WTC11 (cell line): ENCODE measurements around the gene EIF4E1B. TPM values are rescaled to one million over a fixed set of nuclear protein-coding genes. Genes with fewer than 3 reads are reported as not detected.

Source experiments
- CBFB ChIP-seq: sonication (generic); formaldehyde crosslinking; IDR thresholded peaks from 2 replicates; pipeline ENCODE4 v1.8.1; 2022; ENCODE audit warnings: mild to moderate bottlenecking, low read depth, missing genetic modification reagents
- FOXJ3 ChIP-seq: sonication (generic); formaldehyde crosslinking; IDR thresholded peaks from 2 replicates; pipeline ENCODE4 v1.9.0; 2021; ENCODE audit warnings: missing genetic modification reagents, mild to moderate bottlenecking, borderline replicate concordance
- FOXK1 ChIP-seq: sonication (generic); formaldehyde crosslinking; IDR thresholded peaks from 2 replicates; pipeline ENCODE4 v1.8.0; 2022; ENCODE audit warnings: mild to moderate bottlenecking, moderate library complexity, missing genetic modification reagents
- MXD4 ChIP-seq: fragments of 250-450 bp; sonication (Bioruptor Pico); IDR thresholded peaks from 2 replicates; pipeline ENCODE4 v1.8.0; 2021; ENCODE audit warnings: mild to moderate bottlenecking, moderate library complexity, borderline replicate concordance
- NR3C1 ChIP-seq: sonication (generic); formaldehyde crosslinking; conservative IDR thresholded peaks from 2 replicates; pipeline ENCODE4 v1.8.1; 2023; ENCODE audit warnings: low read depth, mild to moderate bottlenecking, missing genetic modification reagents
- SMAD4 ChIP-seq: sonication (generic); formaldehyde crosslinking; IDR thresholded peaks from 2 replicates; pipeline ENCODE4 v1.8.0; 2022; ENCODE audit warnings: mild to moderate bottlenecking, missing genetic modification reagents
- TEAD1 ChIP-seq: sonication (generic); formaldehyde crosslinking; IDR thresholded peaks from 2 replicates; pipeline ENCODE4 v1.8.0; 2022; ENCODE audit warnings: mild to moderate bottlenecking, missing genetic modification reagents
- TEAD4 ChIP-seq: sonication (generic); formaldehyde crosslinking; IDR thresholded peaks from 2 replicates; pipeline ENCODE4 v1.8.0; 2022; ENCODE audit warnings: mild to moderate bottlenecking, missing genetic modification reagents
- ZNF121 ChIP-seq: sonication (generic); formaldehyde crosslinking; IDR thresholded peaks from 2 replicates; pipeline ENCODE4 v1.8.0; 2023; ENCODE audit warnings: missing genetic modification reagents
- ZNF219 ChIP-seq: sonication (generic); formaldehyde crosslinking; IDR thresholded peaks from 2 replicates; pipeline ENCODE4 v1.8.0; 2023; ENCODE audit warnings: missing genetic modification reagents, mild to moderate bottlenecking, borderline replicate concordance
- ZNF396 ChIP-seq: fragments of 250-450 bp; sonication (Bioruptor Pico); IDR thresholded peaks from 2 replicates; pipeline ENCODE4 v1.8.0; 2021; ENCODE audit warnings: mild to moderate bottlenecking, moderate library complexity, borderline replicate concordance
- ZNF671 ChIP-seq: fragments of 250-450 bp; sonication (Bioruptor Pico); IDR thresholded peaks from 2 replicates; pipeline ENCODE4 v1.8.0; 2021; ENCODE audit warnings: mild to moderate bottlenecking
- total RNA-seq: library from RNA; stranded (reverse); gene quantifications from 3 replicates; pipeline ENCODE4 v1.2.3, GENCODE V29; 2021
- TF ChIP-seq, protein P1 (sequence below): sonication (generic); formaldehyde crosslinking; IDR thresholded peaks from 2 replicates; pipeline ENCODE4 v1.8.1; 2022; ENCODE audit warnings: mild to moderate bottlenecking, moderate library complexity, missing genetic modification reagents
- TF ChIP-seq, protein P2 (sequence below): sonication (generic); formaldehyde crosslinking; conservative IDR thresholded peaks from 2 replicates; pipeline ENCODE4 v1.8.1; 2022; ENCODE audit warnings: mild to moderate bottlenecking, missing genetic modification reagents
- TF ChIP-seq, protein P3 (sequence below): sonication (generic); formaldehyde crosslinking; IDR thresholded peaks from 2 replicates; pipeline ENCODE4 v1.8.1; 2023; ENCODE audit warnings: mild to moderate bottlenecking, missing genetic modification reagents
- TF ChIP-seq, protein P4 (sequence below): fragments of 250-450 bp; sonication (Bioruptor Pico); conservative IDR thresholded peaks from 2 replicates; pipeline ENCODE4 v1.9.0; 2021; ENCODE audit warnings: mild to moderate bottlenecking
- TF ChIP-seq, protein P5 (sequence below): fragments of 250-450 bp; sonication (Bioruptor Pico); IDR thresholded peaks from 2 replicates; pipeline ENCODE4 v1.8.0; 2021; ENCODE audit warnings: mild to moderate bottlenecking
- TF ChIP-seq, protein P6 (sequence below): sonication (generic); formaldehyde crosslinking; conservative IDR thresholded peaks from 2 replicates; pipeline ENCODE4 v1.8.1; 2023; ENCODE audit warnings: mild to moderate bottlenecking, low read depth, missing genetic modification reagents, moderate library complexity
- TF ChIP-seq, protein P7 (sequence below): fragments of 250-450 bp; sonication (Bioruptor Pico); IDR thresholded peaks from 2 replicates; pipeline ENCODE4 v1.9.0; 2021; ENCODE audit warnings: mild to moderate bottlenecking, borderline replicate concordance
- TF ChIP-seq, protein P8 (sequence below): sonication (generic); formaldehyde crosslinking; IDR thresholded peaks from 2 replicates; pipeline ENCODE4 v1.8.1; 2022; ENCODE audit warnings: mild to moderate bottlenecking, missing genetic modification reagents, moderate library complexity, borderline replicate concordance
- TF ChIP-seq, protein P9 (sequence below): sonication (generic); formaldehyde crosslinking; IDR thresholded peaks from 2 replicates; pipeline ENCODE4 v1.8.0; 2022; ENCODE audit warnings: mild to moderate bottlenecking, missing genetic modification reagents

EIF4E1B gene
- total RNA-seq, 1 experiment from 2014 or later: 0.74 TPM

DNA sequence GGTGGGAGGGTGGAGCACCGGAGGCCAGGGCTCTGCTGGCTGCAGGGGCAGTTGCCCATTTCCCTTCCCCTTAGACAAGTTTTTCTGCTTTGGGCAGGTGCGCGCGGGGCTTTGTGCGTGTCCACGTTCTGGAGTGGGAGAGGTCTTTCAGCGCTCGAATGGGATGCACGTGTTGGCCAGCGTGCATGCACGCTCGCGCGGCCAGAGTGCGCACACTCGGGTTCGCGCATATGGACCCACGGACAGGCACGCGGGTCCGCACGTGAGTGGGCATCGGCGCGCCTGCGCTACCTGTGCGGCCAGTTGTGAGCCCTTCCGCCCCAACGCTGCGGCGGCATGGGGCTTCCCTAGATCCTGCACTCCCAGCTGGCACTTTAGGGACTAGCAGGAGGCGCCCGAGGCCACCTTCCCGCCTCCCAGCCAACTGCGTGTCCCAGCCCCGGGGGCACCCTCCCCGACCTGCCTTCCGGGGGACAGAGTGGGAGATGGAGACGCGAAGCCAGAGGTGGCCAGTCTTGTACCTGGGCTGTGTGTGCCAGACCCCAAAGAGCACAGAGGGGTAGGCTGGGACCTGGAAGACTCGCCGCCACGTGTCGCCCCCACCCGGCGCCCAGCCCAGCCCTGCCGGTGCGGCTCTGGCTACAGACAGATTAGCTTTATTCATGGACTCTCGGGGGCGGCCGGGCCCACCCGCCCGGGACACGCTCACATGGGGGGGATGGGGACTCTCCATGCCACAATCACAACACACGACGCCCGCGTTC lies 10.7 kb upstream of the EIF4E1B start (continued):
- TF ChIP-seq FOXJ3 (CRISPR knock-in tag) (no peak), NR3C1 (CRISPR knock-in tag) (no peak), SMAD4 (CRISPR knock-in tag) (no peak), ZNF219 (no peak), MXD4 (CRISPR knock-in tag) (no peak), ZNF121 (CRISPR knock-in tag) (0 out of 2 replicates have a peak, but pooled peaks have one; percentile 10), ZNF396 (no peak), TEAD4 (no peak), CBFB (CRISPR knock-in tag) (no peak), FOXK1 (CRISPR knock-in tag) (no peak), TEAD1 (peak; percentile 55; the same call in 1 of the 2 replicates), ZNF671 (no peak)
- TF ChIP-seq, protein P1, sequence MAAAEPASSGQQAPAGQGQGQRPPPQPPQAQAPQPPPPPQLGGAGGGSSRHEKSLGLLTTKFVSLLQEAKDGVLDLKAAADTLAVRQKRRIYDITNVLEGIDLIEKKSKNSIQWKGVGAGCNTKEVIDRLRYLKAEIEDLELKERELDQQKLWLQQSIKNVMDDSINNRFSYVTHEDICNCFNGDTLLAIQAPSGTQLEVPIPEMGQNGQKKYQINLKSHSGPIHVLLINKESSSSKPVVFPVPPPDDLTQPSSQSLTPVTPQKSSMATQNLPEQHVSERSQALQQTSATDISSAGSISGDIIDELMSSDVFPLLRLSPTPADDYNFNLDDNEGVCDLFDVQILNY (CRISPR knock-in tag): peak; percentile 62
- TF ChIP-seq, protein P2, sequence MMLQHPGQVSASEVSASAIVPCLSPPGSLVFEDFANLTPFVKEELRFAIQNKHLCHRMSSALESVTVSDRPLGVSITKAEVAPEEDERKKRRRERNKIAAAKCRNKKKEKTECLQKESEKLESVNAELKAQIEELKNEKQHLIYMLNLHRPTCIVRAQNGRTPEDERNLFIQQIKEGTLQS (CRISPR knock-in tag): no peak
- TF ChIP-seq, protein P3, sequence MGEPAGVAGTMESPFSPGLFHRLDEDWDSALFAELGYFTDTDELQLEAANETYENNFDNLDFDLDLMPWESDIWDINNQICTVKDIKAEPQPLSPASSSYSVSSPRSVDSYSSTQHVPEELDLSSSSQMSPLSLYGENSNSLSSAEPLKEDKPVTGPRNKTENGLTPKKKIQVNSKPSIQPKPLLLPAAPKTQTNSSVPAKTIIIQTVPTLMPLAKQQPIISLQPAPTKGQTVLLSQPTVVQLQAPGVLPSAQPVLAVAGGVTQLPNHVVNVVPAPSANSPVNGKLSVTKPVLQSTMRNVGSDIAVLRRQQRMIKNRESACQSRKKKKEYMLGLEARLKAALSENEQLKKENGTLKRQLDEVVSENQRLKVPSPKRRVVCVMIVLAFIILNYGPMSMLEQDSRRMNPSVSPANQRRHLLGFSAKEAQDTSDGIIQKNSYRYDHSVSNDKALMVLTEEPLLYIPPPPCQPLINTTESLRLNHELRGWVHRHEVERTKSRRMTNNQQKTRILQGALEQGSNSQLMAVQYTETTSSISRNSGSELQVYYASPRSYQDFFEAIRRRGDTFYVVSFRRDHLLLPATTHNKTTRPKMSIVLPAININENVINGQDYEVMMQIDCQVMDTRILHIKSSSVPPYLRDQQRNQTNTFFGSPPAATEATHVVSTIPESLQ (CRISPR knock-in tag): no peak
- TF ChIP-seq, protein P4, sequence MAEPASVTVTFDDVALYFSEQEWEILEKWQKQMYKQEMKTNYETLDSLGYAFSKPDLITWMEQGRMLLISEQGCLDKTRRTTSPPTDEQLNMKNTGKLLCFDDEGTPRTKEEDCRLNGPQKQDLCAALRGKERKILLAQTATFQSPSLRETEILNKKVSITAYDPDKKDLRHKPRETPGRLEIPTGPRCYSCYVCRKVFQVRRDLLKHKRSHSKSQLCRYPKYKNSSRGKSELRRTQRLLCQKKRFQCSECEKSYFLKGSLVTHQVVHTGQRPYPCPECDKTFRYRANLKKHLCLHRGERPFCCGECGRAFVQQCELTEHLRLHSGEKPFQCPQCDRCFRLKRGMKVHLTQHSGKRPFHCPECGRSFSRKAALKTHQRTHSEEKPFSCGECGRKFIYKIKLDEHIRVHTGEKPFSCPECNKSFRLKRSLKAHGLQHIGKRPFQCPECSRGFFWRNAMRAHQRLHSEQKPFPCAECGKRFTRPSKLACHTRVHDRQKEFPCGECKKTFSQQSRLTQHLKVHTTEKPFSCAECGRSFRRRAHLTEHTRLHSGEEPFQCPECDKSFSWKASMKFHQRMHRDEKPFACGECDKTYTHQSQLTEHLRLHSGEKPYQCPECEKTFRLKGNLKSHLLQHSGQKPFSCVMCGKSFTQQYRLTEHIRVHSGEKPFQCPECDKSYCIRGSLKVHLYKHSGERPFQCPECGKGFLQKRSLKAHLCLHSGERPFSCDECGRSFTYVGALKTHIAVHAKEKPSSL (CRISPR knock-in tag): no peak
- TF ChIP-seq, protein P5, sequence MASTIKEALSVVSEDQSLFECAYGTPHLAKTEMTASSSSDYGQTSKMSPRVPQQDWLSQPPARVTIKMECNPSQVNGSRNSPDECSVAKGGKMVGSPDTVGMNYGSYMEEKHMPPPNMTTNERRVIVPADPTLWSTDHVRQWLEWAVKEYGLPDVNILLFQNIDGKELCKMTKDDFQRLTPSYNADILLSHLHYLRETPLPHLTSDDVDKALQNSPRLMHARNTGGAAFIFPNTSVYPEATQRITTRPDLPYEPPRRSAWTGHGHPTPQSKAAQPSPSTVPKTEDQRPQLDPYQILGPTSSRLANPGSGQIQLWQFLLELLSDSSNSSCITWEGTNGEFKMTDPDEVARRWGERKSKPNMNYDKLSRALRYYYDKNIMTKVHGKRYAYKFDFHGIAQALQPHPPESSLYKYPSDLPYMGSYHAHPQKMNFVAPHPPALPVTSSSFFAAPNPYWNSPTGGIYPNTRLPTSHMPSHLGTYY (CRISPR knock-in tag): no peak
- TF ChIP-seq, protein P6, sequence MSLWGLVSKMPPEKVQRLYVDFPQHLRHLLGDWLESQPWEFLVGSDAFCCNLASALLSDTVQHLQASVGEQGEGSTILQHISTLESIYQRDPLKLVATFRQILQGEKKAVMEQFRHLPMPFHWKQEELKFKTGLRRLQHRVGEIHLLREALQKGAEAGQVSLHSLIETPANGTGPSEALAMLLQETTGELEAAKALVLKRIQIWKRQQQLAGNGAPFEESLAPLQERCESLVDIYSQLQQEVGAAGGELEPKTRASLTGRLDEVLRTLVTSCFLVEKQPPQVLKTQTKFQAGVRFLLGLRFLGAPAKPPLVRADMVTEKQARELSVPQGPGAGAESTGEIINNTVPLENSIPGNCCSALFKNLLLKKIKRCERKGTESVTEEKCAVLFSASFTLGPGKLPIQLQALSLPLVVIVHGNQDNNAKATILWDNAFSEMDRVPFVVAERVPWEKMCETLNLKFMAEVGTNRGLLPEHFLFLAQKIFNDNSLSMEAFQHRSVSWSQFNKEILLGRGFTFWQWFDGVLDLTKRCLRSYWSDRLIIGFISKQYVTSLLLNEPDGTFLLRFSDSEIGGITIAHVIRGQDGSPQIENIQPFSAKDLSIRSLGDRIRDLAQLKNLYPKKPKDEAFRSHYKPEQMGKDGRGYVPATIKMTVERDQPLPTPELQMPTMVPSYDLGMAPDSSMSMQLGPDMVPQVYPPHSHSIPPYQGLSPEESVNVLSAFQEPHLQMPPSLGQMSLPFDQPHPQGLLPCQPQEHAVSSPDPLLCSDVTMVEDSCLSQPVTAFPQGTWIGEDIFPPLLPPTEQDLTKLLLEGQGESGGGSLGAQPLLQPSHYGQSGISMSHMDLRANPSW (CRISPR knock-in tag): no peak
- TF ChIP-seq, protein P7, sequence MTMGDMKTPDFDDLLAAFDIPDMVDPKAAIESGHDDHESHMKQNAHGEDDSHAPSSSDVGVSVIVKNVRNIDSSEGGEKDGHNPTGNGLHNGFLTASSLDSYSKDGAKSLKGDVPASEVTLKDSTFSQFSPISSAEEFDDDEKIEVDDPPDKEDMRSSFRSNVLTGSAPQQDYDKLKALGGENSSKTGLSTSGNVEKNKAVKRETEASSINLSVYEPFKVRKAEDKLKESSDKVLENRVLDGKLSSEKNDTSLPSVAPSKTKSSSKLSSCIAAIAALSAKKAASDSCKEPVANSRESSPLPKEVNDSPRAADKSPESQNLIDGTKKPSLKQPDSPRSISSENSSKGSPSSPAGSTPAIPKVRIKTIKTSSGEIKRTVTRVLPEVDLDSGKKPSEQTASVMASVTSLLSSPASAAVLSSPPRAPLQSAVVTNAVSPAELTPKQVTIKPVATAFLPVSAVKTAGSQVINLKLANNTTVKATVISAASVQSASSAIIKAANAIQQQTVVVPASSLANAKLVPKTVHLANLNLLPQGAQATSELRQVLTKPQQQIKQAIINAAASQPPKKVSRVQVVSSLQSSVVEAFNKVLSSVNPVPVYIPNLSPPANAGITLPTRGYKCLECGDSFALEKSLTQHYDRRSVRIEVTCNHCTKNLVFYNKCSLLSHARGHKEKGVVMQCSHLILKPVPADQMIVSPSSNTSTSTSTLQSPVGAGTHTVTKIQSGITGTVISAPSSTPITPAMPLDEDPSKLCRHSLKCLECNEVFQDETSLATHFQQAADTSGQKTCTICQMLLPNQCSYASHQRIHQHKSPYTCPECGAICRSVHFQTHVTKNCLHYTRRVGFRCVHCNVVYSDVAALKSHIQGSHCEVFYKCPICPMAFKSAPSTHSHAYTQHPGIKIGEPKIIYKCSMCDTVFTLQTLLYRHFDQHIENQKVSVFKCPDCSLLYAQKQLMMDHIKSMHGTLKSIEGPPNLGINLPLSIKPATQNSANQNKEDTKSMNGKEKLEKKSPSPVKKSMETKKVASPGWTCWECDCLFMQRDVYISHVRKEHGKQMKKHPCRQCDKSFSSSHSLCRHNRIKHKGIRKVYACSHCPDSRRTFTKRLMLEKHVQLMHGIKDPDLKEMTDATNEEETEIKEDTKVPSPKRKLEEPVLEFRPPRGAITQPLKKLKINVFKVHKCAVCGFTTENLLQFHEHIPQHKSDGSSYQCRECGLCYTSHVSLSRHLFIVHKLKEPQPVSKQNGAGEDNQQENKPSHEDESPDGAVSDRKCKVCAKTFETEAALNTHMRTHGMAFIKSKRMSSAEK: no peak
- TF ChIP-seq, protein P8, sequence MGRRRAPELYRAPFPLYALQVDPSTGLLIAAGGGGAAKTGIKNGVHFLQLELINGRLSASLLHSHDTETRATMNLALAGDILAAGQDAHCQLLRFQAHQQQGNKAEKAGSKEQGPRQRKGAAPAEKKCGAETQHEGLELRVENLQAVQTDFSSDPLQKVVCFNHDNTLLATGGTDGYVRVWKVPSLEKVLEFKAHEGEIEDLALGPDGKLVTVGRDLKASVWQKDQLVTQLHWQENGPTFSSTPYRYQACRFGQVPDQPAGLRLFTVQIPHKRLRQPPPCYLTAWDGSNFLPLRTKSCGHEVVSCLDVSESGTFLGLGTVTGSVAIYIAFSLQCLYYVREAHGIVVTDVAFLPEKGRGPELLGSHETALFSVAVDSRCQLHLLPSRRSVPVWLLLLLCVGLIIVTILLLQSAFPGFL (CRISPR knock-in tag): no peak
- TF ChIP-seq, protein P9, sequence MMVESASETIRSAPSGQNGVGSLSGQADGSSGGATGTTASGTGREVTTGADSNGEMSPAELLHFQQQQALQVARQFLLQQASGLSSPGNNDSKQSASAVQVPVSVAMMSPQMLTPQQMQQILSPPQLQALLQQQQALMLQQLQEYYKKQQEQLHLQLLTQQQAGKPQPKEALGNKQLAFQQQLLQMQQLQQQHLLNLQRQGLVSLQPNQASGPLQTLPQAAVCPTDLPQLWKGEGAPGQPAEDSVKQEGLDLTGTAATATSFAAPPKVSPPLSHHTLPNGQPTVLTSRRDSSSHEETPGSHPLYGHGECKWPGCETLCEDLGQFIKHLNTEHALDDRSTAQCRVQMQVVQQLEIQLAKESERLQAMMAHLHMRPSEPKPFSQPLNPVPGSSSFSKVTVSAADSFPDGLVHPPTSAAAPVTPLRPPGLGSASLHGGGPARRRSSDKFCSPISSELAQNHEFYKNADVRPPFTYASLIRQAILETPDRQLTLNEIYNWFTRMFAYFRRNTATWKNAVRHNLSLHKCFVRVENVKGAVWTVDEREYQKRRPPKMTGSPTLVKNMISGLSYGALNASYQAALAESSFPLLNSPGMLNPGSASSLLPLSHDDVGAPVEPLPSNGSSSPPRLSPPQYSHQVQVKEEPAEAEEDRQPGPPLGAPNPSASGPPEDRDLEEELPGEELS: peak; percentile 48
